Pancreas (tissue), 10 donors: ENCODE data around the gene CBS. TPM values are rescaled to one million over a fixed set of nuclear protein-coding genes. Genes with fewer than 3 reads are reported as not detected.

Experiments used
- ATAC-seq, 4 donors: fragments of 200-7000 bp; cut with Tn5 transposase; one replicate each; pipeline versions ENCODE4 v1.8.0 to v1.9.1; 2020; ENCODE audit warnings: mild to moderate bottlenecking in 4 of 4, moderate library complexity in 4 of 4
- DNase-seq, 6 donors: peaks; one replicate each; pipeline ENCODE4 v3.0.0-alpha.2; 2020
- FAIRE-seq: peaks from 2 replicates; lab custom pipeline; 2012; peaks lifted over from hg19 to GRCh38; lab: Jason Lieb, UNC
- H3K27ac ChIP-seq, 4 donors: fragments of 200-600 bp; sonication (generic); 1 replicate in 3 of 4; 2 replicates in 1 of 4; pipeline versions ENCODE4 v1.5.0 to v1.8.0; 2020
- H3K27me3 ChIP-seq, 4 donors: fragments of 200-600 bp; one replicate each; pipeline ENCODE4 v1.8.0; 2021
- H3K36me3 ChIP-seq, 3 donors: fragments of 200-600 bp; sonication (generic) in 1 of 3; one replicate each; pipeline versions ENCODE4 v1.5.0 to v1.8.0; 2020 to 2021
- H3K4me1 ChIP-seq, 3 donors: fragments of 200-600 bp; one replicate each; pipeline ENCODE4 v1.8.0; 2021
- H3K4me3 ChIP-seq, 4 donors: fragments of 200-600 bp; sonication (generic) in 2 of 4; one replicate each; pipeline versions ENCODE4 v1.5.0 to v1.8.0; 2020 to 2021
- H3K9me3 ChIP-seq, 4 donors: fragments of 200-600 bp; one replicate each; pipeline ENCODE4 v1.8.0; 2021
- CTCF ChIP-seq, 4 donors: fragments of 200-600 bp; sonication (generic) in 3 of 4; IDR thresholded peaks; one replicate each; pipeline versions ENCODE4 v1.5.0 to v1.8.0; 2021; ENCODE audit warnings: antibody characterized with exemption in 4 of 4
- WGBS, 2 donors: extraction: QIAGEN DNeasy Blood & Tissue Kit; methylation state at CpG; one replicate each; pipeline ENCODE4 v1.1.7; 2013; 5-methylcytosine and 5-hydroxymethylcytosine counted together
- intact Hi-C, 3 donors: fragments of 100-400 bp; cut with DNase I; formaldehyde crosslinking; loops; one replicate each; pipeline versions ENCODE4 v1.11.1 to v1.14.2; 2022
- polyA plus RNA-seq, 2 donors: library from polyadenylated mRNA; stranded (reverse); fragments of 200-250 nt; gene quantifications; one replicate each; pipeline ENCODE4 v1.2.3, GENCODE V29; 2013
- total RNA-seq, 6 donors: library from RNA; stranded (reverse); fragmentation: NEBNext Ultra II Directional in 4 of 6; extraction: Animal tissue kit (Norgen Biotek cat#: 25700) in 4 of 6; gene quantifications; one replicate each; pipeline versions ENCODE4 v1.2.1 to v1.2.4, GENCODE V29; 2021 to 2023
- donor health status: healthy with polysubstance abuse.
- donor health status: DM: no; HTN: no; CAD: no; lungs with moderate emphysema.
- donor health status: DM: no; HTN: no; CAD: no.
- donor health status: control.
- donor health status: control.
- donor health status: Bipolar disorder and iron deficiency.
- donor health status: DM: yes; HTN: yes; CAD: no.
- donor health status: DM: no; HTN: no; CAD: no.
- donor health status: DM: no; HTN: no; CAD: no.
- donor health status: DM: yes; HTN: yes; CAD: no.

Gene CBS
- total and polyA plus RNA-seq, 8 donors: 24.4 to 168 (median 91.6) TPM

- Histone ChIP-seq H3K36me3 (peaks cover 0 to 17% (median 0%) of the 10 kb centered on the region in 3 donors), H3K9me3 (no peaks in the 10 kb centered on the region), H3K27me3 (no peaks in the 10 kb centered on the region), H3K27ac (no peak overlapping the region), H3K4me3 (no peak overlapping the region), H3K4me1 (no peaks in the 10 kb centered on the region)
- no peak for TF ChIP-seq CTCF (IDR thresholded peaks at IDR 0.05)
- no peak for ATAC-seq
- 95% methylated on average over 28 of the region's 28 CpGs for WGBS, 2 donors
- FAIRE-seq: no peak
- DNase-seq: no peak
- intact Hi-C loops: no loop called here
Observed at GRCh38 chr21:43021756-43022600, 53.7 kb downstream of the CBS start.

GRCh38 chr21:43021191-43021590 is 54.4 kb downstream of the CBS start:
- Histone ChIP-seq H3K4me1 (no peaks in the 10 kb centered on the region), H3K9me3 (no peaks in the 10 kb centered on the region), H3K27ac (no peak overlapping the region), H3K4me3 (no peak overlapping the region), H3K36me3 (peaks cover 0 to 17% (median 0%) of the 10 kb centered on the region in 3 donors), H3K27me3 (no peaks in the 10 kb centered on the region)
- intact Hi-C loops: no loop called here
- TF ChIP-seq CTCF (IDR thresholded peaks at IDR 0.05): no peak
- no peak for FAIRE-seq
- no peak for DNase-seq
- no peak for ATAC-seq
- 93 to 94% methylated on average over 10 of the region's 10 CpGs for WGBS, 2 donors

GRCh38 chr21:43020771-43021170 is 54.9 kb downstream of the CBS start:
- FAIRE-seq (no peak), DNase-seq (no peak), ATAC-seq (no peak)
- H3K9me3 ChIP-seq: no peaks in the 10 kb centered on the region
- no peaks in the 10 kb centered on the region for H3K27me3 ChIP-seq
- no peak overlapping the region for H3K27ac ChIP-seq
- peaks cover 0 to 17% (median 0%) of the 10 kb centered on the region in 3 donors for H3K36me3 ChIP-seq
- no peak overlapping the region for H3K4me3 ChIP-seq
- no peak for TF ChIP-seq CTCF (IDR thresholded peaks at IDR 0.05)
- intact Hi-C loops: no loop called here
- no peaks in the 10 kb centered on the region for H3K4me1 ChIP-seq
- 88 to 94% methylated on average over 6 of the region's 6 CpGs for WGBS, 2 donors

GRCh38 chr21:43020177-43020576 is 55.5 kb downstream of the CBS start:
- intact Hi-C loops: no loop called here
- no peak for FAIRE-seq
- Histone ChIP-seq H3K9me3 (no peaks in the 10 kb centered on the region), H3K4me3 (no peak overlapping the region), H3K27ac (no peak overlapping the region), H3K27me3 (no peaks in the 10 kb centered on the region), H3K36me3 (peaks cover 0 to 12% (median 0%) of the 10 kb centered on the region in 3 donors), H3K4me1 (no peaks in the 10 kb centered on the region)
- no peak for ATAC-seq
- WGBS, 2 donors: 94 to 96% methylated on average over 13 of the region's 13 CpGs
- no peak for TF ChIP-seq CTCF (IDR thresholded peaks at IDR 0.05)
- no peak for DNase-seq

- WGBS, 2 donors: 80 to 84% methylated on average over 9 to 10 of the region's 10 CpGs
- Histone ChIP-seq H3K27me3 (no peaks in the 10 kb centered on the region), H3K9me3 (no peaks in the 10 kb centered on the region), H3K4me3 (no peak overlapping the region), H3K27ac (no peak overlapping the region), H3K4me1 (no peaks in the 10 kb centered on the region), H3K36me3 (peaks cover 0 to 14% (median 0%) of the 10 kb centered on the region in 3 donors)
- no peak for FAIRE-seq
- intact Hi-C loops: no loop called here
- no peak for TF ChIP-seq CTCF (IDR thresholded peaks at IDR 0.05)
- no peak for ATAC-seq
- no peak for DNase-seq
Observed at GRCh38 chr21:43018519-43018918, 57.1 kb downstream of the CBS start.
